Measurements from ENCODE around the gene DAPP1.

Gene DAPP1

DNA sequence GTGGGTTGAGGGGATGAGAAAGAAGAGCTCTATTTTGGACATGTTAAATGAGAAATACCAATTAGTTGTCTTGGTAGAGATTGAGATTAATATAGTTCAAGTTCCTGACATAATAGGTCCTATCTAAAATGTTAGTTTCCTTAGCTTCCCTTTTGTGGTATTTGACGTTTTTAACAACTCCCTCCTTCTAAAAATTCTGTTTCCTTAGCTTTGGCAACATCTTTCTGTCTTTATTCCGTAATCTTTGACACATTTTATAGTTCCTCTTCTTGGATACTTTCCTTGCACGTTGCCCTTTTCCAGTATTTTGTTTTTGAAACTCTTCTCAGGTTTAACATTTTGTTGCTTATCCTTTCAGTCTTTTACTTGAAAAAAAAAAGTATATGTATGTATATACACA, 40.7 kb downstream of the DAPP1 start:
- ChIA-PET POLR2A (interaction anchor here (1.0 to 1.2 kb wide), 2 partner anchors 9 to 24 kb away, joined by 3 to 4 read pairs; no protein-coding TSS in a partner anchor), CTCF (interaction anchor here (0.7 to 1.6 kb wide), 5 partner anchors 12 to 91 kb away, joined by 3 to 6 read pairs (median 3); no protein-coding TSS in a partner anchor)
- peak overlapping the region in 4 of 7 experiments; percentile 17 to 36 (median 26) for H3K4me3 ChIP-seq (ENCODE audit: control insufficient read depth in 1 of 7, extremely low read depth in 1 of 7, insufficient read depth in 4 of 7, low read depth in 2 of 7, low read length in 6 of 7)

DNA sequence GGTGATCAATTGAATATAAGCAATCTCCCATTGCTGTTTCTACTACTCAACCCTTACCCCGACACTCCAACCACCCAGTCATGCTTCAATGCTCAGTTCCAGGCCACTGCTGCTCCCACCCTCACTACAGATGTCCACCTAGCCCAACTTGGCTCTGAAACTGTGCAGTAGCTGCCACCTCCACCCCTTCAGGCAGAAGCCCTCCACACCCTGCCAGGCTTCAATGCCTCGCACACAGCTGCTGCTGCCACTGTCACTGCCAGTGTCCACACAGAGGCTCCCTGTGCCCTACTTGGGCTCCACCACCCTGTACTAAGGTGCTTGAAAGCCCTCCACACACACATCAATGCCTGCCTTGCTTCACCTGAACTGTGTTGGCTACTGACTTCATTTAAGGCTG, 43.0 kb downstream of the DAPP1 start:
- H3K4me1 ChIP-seq (ENCODE audit: control extremely low read depth in 1 of 4, control insufficient read depth in 4 of 4, insufficient read depth in 4 of 4, low read length in 3 of 4), result peaks cover 26 to 64% (median 32%) of the 10 kb centered on the region in 4 experiments
- WGBS (ENCODE audit: insufficient coverage), result 100% methylated on average over 2 of the region's 2 CpGs
- peaks cover 2 to 10% (median 3%) of the 10 kb centered on the region in 4 experiments for H3K36me3 ChIP-seq (ENCODE audit: control insufficient read depth in 4 of 4, insufficient read depth in 4 of 4, low read length in 3 of 4)
- H3K27me3 ChIP-seq (replicated peaks in 2 of 5; ENCODE audit: control insufficient read depth in 4 of 5, insufficient read depth in 5 of 5, low read length in 4 of 5), result no peaks in the 10 kb centered on the region
- ChIA-PET CTCF (interaction anchor here (1.4 kb wide), 1 partner anchor 30 kb away, joined by 3 read pairs; no protein-coding TSS in a partner anchor), POLR2A (no interaction called here)
- H3K27ac ChIP-seq (ENCODE audit: insufficient read depth in 1 of 2, low read depth in 1 of 2, low read length in 2 of 2, poor library complexity in 1 of 2, severe bottlenecking in 2 of 2), result no peak overlapping the region
- no peak for DNase-seq
- no peak overlapping the region for H3K4me3 ChIP-seq (ENCODE audit: control insufficient read depth in 1 of 7, extremely low read depth in 1 of 7, insufficient read depth in 4 of 7, low read depth in 2 of 7, low read length in 6 of 7)
- no peaks in the 10 kb centered on the region for H3K9me3 ChIP-seq (ENCODE audit: control extremely low read depth in 1 of 5, control insufficient read depth in 4 of 5, insufficient read depth in 2 of 5, low read depth in 1 of 5, low read length in 4 of 5)

More for the DNA sequence above, 40.7 kb downstream of the DAPP1 start:
- Histone ChIP-seq H3K4me1 (ENCODE audit: control extremely low read depth in 1 of 4, control insufficient read depth in 4 of 4, insufficient read depth in 4 of 4, low read length in 3 of 4) (peaks cover 26 to 65% (median 32%) of the 10 kb centered on the region in 4 experiments), H3K36me3 (ENCODE audit: control insufficient read depth in 4 of 4, insufficient read depth in 4 of 4, low read length in 3 of 4) (peaks cover 0 to 16% (median 13%) of the 10 kb centered on the region in 4 experiments), H3K27ac (ENCODE audit: insufficient read depth in 1 of 2, low read depth in 1 of 2, low read length in 2 of 2, poor library complexity in 1 of 2, severe bottlenecking in 2 of 2) (peak overlapping the region; percentile 22 to 55), H3K27me3 (replicated peaks in 2 of 5; ENCODE audit: control insufficient read depth in 4 of 5, insufficient read depth in 5 of 5, low read length in 4 of 5) (no peaks in the 10 kb centered on the region), H3K9me3 (ENCODE audit: control extremely low read depth in 1 of 5, control insufficient read depth in 4 of 5, insufficient read depth in 2 of 5, low read depth in 1 of 5, low read length in 4 of 5) (no peaks in the 10 kb centered on the region)
- DNase-seq, result peak; percentile 37 to 77 (median 70)
- WGBS (ENCODE audit: insufficient coverage), result 0% methylated on average over 2 of the region's 3 CpGs

DNA sequence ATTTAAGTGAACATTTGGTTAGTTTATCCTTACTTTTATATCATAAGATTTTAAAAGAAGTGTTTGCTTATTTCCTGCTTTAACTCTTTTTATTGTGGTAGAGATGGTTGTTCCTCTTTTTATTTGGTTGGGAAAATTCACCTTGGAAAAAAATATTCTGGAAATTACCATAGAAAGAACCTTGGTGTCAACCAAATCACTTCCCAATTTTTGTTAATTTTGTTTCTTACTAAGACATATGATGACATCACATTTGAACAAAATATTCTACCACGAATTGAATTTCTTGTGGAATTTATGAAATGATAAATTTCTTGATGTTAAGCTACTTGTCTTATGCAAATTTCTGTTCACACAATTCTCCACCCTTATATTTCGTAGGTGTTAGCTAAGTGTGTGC, 43.9 kb downstream of the DAPP1 start:
- CTCF ChIA-PET, result interaction anchor here (0.8 to 0.9 kb wide), 2 partner anchors 24 to 52 kb away, joined by 3 read pairs; no protein-coding TSS in a partner anchor
- Histone ChIP-seq H3K27ac (ENCODE audit: insufficient read depth in 1 of 2, low read depth in 1 of 2, low read length in 2 of 2, poor library complexity in 1 of 2, severe bottlenecking in 2 of 2) (no peak overlapping the region), H3K4me3 (ENCODE audit: control insufficient read depth in 1 of 7, extremely low read depth in 1 of 7, insufficient read depth in 4 of 7, low read depth in 2 of 7, low read length in 6 of 7) (no peak overlapping the region), H3K4me1 (ENCODE audit: control extremely low read depth in 1 of 4, control insufficient read depth in 4 of 4, insufficient read depth in 4 of 4, low read length in 3 of 4) (peaks cover 21 to 55% (median 28%) of the 10 kb centered on the region in 4 experiments), H3K36me3 (ENCODE audit: control insufficient read depth in 4 of 4, insufficient read depth in 4 of 4, low read length in 3 of 4) (peaks cover 3 to 14% (median 4%) of the 10 kb centered on the region in 4 experiments), H3K27me3 (replicated peaks in 2 of 5; ENCODE audit: control insufficient read depth in 4 of 5, insufficient read depth in 5 of 5, low read length in 4 of 5) (no peaks in the 10 kb centered on the region), H3K9me3 (ENCODE audit: control extremely low read depth in 1 of 5, control insufficient read depth in 4 of 5, insufficient read depth in 2 of 5, low read depth in 1 of 5, low read length in 4 of 5) (no peaks in the 10 kb centered on the region)
- no CpG with 5 or more reads among the region's 2 CpGs for WGBS (ENCODE audit: insufficient coverage)
- no peak for DNase-seq
- POLR2A ChIA-PET, result no interaction called here

DNA sequence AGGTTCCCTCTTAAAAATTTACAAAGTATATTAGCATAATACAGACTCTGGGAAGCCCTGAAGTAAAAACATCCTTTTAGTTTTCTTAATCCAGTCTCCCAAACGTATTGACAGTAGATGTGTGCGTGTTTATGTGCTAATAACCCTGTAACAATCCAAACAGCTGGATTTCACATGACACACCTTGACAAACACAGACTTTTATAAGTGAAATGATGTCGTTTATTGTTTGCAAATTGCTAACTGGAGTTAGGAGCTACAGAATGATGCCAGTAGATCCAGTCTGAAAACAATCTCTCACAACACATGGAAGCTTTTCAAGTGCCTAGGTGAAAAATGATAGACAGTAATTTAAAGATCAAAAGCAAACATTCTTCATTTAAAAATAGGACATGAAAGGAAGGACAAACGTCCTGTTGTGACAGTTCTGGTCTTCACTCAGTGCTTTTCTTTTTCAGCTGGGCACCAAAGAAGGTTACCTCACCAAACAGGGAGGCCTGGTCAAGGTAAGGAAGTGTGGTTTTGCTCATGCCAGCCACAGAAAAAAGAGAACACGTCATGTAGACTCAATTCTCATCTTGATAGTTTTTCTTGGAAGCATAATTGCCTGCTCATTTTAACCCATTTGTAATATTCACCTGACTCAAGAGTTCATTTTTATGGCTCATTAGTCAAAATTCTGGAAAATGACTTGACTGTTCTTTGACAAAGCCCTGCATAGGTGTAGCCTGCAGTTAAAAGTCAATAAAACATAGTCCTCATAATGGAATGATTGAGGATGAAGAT, 44.7 kb downstream of the DAPP1 start:
- DNase-seq, result peak in 2 of 3 donors; percentile 42 to 45
- POLR2A ChIA-PET, result no interaction called here
- Histone ChIP-seq H3K27me3 (replicated peaks in 2 of 5; ENCODE audit: control insufficient read depth in 4 of 5, insufficient read depth in 5 of 5, low read length in 4 of 5) (no peaks in the 10 kb centered on the region), H3K27ac (ENCODE audit: insufficient read depth in 1 of 2, low read depth in 1 of 2, low read length in 2 of 2, poor library complexity in 1 of 2, severe bottlenecking in 2 of 2) (no peak overlapping the region), H3K9me3 (ENCODE audit: control extremely low read depth in 1 of 5, control insufficient read depth in 4 of 5, insufficient read depth in 2 of 5, low read depth in 1 of 5, low read length in 4 of 5) (no peaks in the 10 kb centered on the region), H3K4me3 (ENCODE audit: control insufficient read depth in 1 of 7, extremely low read depth in 1 of 7, insufficient read depth in 4 of 7, low read depth in 2 of 7, low read length in 6 of 7) (peak overlapping the region in 2 of 7 experiments; percentile 1 to 12), H3K36me3 (ENCODE audit: control insufficient read depth in 4 of 4, insufficient read depth in 4 of 4, low read length in 3 of 4) (peaks cover 7 to 18% (median 9%) of the 10 kb centered on the region in 4 experiments), H3K4me1 (ENCODE audit: control extremely low read depth in 1 of 4, control insufficient read depth in 4 of 4, insufficient read depth in 4 of 4, low read length in 3 of 4) (peaks cover 18 to 47% (median 21%) of the 10 kb centered on the region in 4 experiments)
- 0% methylated on average over 2 of the region's 5 CpGs for WGBS (ENCODE audit: insufficient coverage)
- CTCF ChIA-PET, result interaction anchor here (0.8 to 1.2 kb wide), 3 partner anchors 10 to 53 kb away, joined by 3 read pairs; no protein-coding TSS in a partner anchor

DNA sequence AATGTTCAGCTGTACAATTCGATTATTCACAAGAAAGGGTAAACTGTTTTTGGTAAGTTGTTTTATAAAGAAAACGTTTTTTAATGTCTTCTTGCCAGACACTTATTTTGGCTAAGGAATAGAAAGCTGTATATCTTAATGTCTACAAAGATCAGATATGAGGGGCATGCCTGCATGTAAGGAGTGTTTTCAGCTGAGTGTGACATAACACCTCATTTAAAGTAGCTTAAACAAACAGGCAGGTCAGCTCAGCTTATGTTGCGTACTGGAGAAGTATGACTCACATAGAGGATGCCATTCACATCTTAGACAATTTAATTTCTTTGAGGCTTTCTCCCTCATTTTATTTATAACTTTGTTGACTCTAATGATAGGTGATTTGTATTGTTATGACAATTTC, 47.2 kb downstream of the DAPP1 start:
- Histone ChIP-seq H3K36me3 (ENCODE audit: control insufficient read depth in 4 of 4, insufficient read depth in 4 of 4, low read length in 3 of 4) (peaks cover 12 to 32% (median 16%) of the 10 kb centered on the region in 4 experiments), H3K27ac (ENCODE audit: insufficient read depth in 1 of 2, low read depth in 1 of 2, low read length in 2 of 2, poor library complexity in 1 of 2, severe bottlenecking in 2 of 2) (no peak overlapping the region), H3K9me3 (ENCODE audit: control extremely low read depth in 1 of 5, control insufficient read depth in 4 of 5, insufficient read depth in 2 of 5, low read depth in 1 of 5, low read length in 4 of 5) (no peaks in the 10 kb centered on the region), H3K4me1 (ENCODE audit: control extremely low read depth in 1 of 4, control insufficient read depth in 4 of 4, insufficient read depth in 4 of 4, low read length in 3 of 4) (peaks cover 5 to 30% (median 7%) of the 10 kb centered on the region in 4 experiments), H3K4me3 (ENCODE audit: control insufficient read depth in 1 of 7, extremely low read depth in 1 of 7, insufficient read depth in 4 of 7, low read depth in 2 of 7, low read length in 6 of 7) (no peak overlapping the region), H3K27me3 (replicated peaks in 2 of 5; ENCODE audit: control insufficient read depth in 4 of 5, insufficient read depth in 5 of 5, low read length in 4 of 5) (no peaks in the 10 kb centered on the region)
- ChIA-PET CTCF (interaction anchor here (0.7 to 1.1 kb wide), 3 partner anchors 49 to 79 kb away, joined by 3 read pairs; no protein-coding TSS in a partner anchor), POLR2A (no interaction called here)
- DNase-seq, result no peak
- no CpG with 5 or more reads among the region's 3 CpGs for WGBS (ENCODE audit: insufficient coverage)

DNA sequence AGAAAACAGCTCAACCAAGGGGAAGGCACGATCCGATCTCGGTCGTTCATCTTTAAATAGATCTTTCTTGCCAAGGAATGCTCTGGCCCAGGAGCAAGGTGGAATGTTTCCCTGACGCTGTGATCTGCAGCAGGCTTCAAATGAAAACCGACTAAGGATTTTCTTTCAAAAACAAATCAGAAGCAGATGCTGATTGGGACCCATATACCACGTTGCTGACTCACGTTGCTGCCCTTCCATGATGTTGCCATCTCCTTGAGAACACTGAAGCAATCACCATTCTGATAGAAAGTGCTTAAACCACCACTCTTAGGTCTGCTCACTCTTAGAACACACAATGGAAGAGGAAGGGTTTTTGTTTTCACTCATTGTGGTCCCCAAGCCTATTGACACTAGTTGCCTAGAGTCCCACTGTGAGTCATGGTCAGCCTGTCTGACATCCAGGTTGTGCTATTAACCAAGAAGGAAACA, 51.5 kb downstream of the DAPP1 start:
- ChIA-PET CTCF (interaction anchor here (1.4 kb wide), 1 partner anchor 18 kb away, joined by 3 read pairs; no protein-coding TSS in a partner anchor), POLR2A (interaction anchor here (0.6 kb wide), 1 partner anchor 80 kb away, joined by 3 read pairs; no protein-coding TSS in a partner anchor)
- Histone ChIP-seq H3K36me3 (ENCODE audit: control insufficient read depth in 4 of 4, insufficient read depth in 4 of 4, low read length in 3 of 4) (peaks cover 12 to 35% (median 15%) of the 10 kb centered on the region in 4 experiments), H3K27ac (ENCODE audit: insufficient read depth in 1 of 2, low read depth in 1 of 2, low read length in 2 of 2, poor library complexity in 1 of 2, severe bottlenecking in 2 of 2) (no peak overlapping the region), H3K4me1 (ENCODE audit: control extremely low read depth in 1 of 4, control insufficient read depth in 4 of 4, insufficient read depth in 4 of 4, low read length in 3 of 4) (no peaks in the 10 kb centered on the region), H3K9me3 (ENCODE audit: control extremely low read depth in 1 of 5, control insufficient read depth in 4 of 5, insufficient read depth in 2 of 5, low read depth in 1 of 5, low read length in 4 of 5) (no peaks in the 10 kb centered on the region), H3K4me3 (ENCODE audit: control insufficient read depth in 1 of 7, extremely low read depth in 1 of 7, insufficient read depth in 4 of 7, low read depth in 2 of 7, low read length in 6 of 7) (no peak overlapping the region), H3K27me3 (replicated peaks in 2 of 5; ENCODE audit: control insufficient read depth in 4 of 5, insufficient read depth in 5 of 5, low read length in 4 of 5) (no peaks in the 10 kb centered on the region)
- WGBS (ENCODE audit: insufficient coverage), result 92% methylated on average over 6 of the region's 8 CpGs
- no peak for DNase-seq

DNA sequence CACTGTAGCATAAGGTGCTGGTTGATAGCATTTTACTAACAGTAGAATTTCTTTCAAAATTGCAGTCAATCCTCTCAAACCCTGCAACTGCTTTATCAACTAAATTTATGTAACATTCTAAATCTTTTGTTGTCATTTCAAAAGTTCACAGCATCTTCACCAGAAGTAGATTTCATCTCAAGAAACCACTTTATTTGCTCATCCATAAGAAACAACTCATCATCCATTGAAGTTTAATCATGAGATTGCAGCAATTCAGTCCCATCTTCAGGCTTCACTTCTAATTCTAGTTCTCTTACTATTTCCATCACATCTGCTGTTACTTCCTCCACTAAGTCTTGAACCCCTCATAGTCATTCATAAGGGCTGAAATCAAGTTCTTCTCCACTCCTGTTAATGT, 55.9 kb downstream of the DAPP1 start:
- Histone ChIP-seq H3K9me3 (ENCODE audit: control extremely low read depth in 1 of 5, control insufficient read depth in 4 of 5, insufficient read depth in 2 of 5, low read depth in 1 of 5, low read length in 4 of 5) (no peaks in the 10 kb centered on the region), H3K36me3 (ENCODE audit: control insufficient read depth in 4 of 4, insufficient read depth in 4 of 4, low read length in 3 of 4) (peaks cover 5 to 14% (median 7%) of the 10 kb centered on the region in 4 experiments), H3K4me1 (ENCODE audit: control extremely low read depth in 1 of 4, control insufficient read depth in 4 of 4, insufficient read depth in 4 of 4, low read length in 3 of 4) (no peaks in the 10 kb centered on the region), H3K4me3 (ENCODE audit: control insufficient read depth in 1 of 7, extremely low read depth in 1 of 7, insufficient read depth in 4 of 7, low read depth in 2 of 7, low read length in 6 of 7) (no peak overlapping the region), H3K27ac (ENCODE audit: insufficient read depth in 1 of 2, low read depth in 1 of 2, low read length in 2 of 2, poor library complexity in 1 of 2, severe bottlenecking in 2 of 2) (no peak overlapping the region), H3K27me3 (replicated peaks in 2 of 5; ENCODE audit: control insufficient read depth in 4 of 5, insufficient read depth in 5 of 5, low read length in 4 of 5) (no peaks in the 10 kb centered on the region)
- ChIA-PET POLR2A (no interaction called here), CTCF (interaction anchor here (1.9 kb wide), 1 partner anchor 64 kb away, joined by 4 read pairs; no protein-coding TSS in a partner anchor)
- DNase-seq, result no peak
